Activated naive CD8-positive, alpha-beta T cell (primary cell): Measurements from ENCODE around the gene NCKAP5.

Experiments
- H3K27ac Mint-ChIP-seq: one replicate; pipeline ENCODE4 v1.8.0; 2021; ENCODE audit warnings: mixed read lengths
- H3K27me3 Mint-ChIP-seq: one replicate; pipeline ENCODE4 v1.8.0; 2021; ENCODE audit warnings: mixed read lengths
- H3K36me3 Mint-ChIP-seq: one replicate; pipeline ENCODE4 v1.8.0; 2021; ENCODE audit warnings: mixed read lengths
- H3K4me1 Mint-ChIP-seq: one replicate; pipeline ENCODE4 v1.8.0; 2021; ENCODE audit warnings: low read depth, mixed read lengths
- H3K4me3 Mint-ChIP-seq: one replicate; pipeline ENCODE4 v1.8.0; 2021; ENCODE audit warnings: mild to moderate bottlenecking, mixed read lengths
- H3K9me3 Mint-ChIP-seq: one replicate; pipeline ENCODE4 v1.8.0; 2021; ENCODE audit warnings: low read depth, mixed read lengths

NCKAP5 gene

DNA sequence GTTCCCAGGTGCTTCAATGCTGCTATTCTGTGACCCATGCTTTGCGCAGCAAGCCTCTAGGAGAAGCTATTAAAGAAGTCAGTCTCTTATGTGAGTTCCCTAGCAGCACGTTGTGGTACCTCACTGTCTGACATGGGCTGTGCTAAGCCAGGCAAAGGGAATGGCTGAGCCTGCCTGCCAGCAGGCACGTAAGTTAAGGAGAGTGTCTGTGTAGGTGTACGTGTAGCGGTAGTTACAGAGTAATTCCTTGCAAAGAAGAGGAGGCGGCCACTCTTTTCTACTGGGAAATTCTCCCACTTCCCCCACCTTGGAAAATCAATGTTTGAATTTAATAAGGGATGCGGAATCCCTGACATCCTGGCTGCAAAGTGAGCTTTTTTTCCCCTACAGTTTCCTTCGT, 774.7 kb downstream of the NCKAP5 start:
- no peaks in the 10 kb centered on the region for H3K36me3 Mint-ChIP-seq
- no peaks in the 10 kb centered on the region for H3K9me3 Mint-ChIP-seq
- no peaks in the 10 kb centered on the region for H3K27me3 Mint-ChIP-seq
- H3K4me3 Mint-ChIP-seq = no peak overlapping the region
- no peak overlapping the region for H3K27ac Mint-ChIP-seq
- H3K4me1 Mint-ChIP-seq = no peaks in the 10 kb centered on the region

DNA sequence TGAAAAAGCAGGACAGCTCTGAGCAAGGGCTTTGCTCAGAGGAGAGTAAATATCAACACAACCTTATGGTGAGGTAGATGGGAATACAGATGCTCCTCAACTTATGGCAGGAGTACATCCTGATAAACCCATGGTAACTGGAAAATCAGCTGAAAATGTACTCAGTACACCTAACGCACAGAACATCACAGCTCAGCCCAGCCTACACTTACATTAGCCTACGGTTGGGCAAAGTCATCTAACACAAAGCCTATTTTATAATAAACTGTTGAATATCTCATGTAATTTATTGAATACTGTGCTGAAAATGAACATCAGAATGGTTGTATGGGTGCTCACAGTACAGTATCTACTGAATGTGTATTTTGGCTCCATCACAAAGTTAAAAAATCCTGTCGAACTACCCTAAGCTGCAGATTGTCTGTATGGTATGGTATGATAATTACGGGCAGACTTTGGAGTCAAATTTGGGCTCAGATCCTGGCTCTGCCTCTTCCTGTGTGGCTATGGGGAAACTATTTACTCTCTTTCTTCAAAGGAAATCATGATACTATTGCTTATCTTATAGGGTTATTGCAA, 778.0 kb downstream of the NCKAP5 start:
- no peaks in the 10 kb centered on the region for H3K9me3 Mint-ChIP-seq
- no peak overlapping the region for H3K4me3 Mint-ChIP-seq
- H3K36me3 Mint-ChIP-seq = no peaks in the 10 kb centered on the region
- no peak overlapping the region for H3K27ac Mint-ChIP-seq
- H3K4me1 Mint-ChIP-seq = no peaks in the 10 kb centered on the region
- H3K27me3 Mint-ChIP-seq = no peaks in the 10 kb centered on the region

DNA sequence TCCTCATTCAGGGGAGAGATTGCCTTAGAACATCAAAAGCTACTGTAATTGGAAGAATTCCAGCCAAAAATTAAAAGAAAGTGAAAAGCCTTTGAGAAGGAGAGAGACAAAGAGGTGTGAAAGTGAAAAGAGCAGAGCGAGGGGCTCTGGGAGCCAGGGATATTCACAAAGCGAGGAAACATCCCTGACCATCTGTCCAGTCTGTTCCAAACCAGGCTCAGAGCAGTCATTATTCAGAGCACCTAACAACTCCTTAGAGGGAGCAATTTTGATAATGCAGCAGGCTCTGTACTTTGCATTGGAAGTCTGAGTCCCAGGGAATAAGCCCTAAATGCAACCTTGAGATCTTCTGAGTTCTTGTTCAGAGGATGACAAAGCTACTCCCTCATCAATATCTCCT, 779.2 kb downstream of the NCKAP5 start:
- H3K4me1 Mint-ChIP-seq = no peaks in the 10 kb centered on the region
- no peaks in the 10 kb centered on the region for H3K36me3 Mint-ChIP-seq
- no peaks in the 10 kb centered on the region for H3K27me3 Mint-ChIP-seq
- no peak overlapping the region for H3K27ac Mint-ChIP-seq
- no peak overlapping the region for H3K4me3 Mint-ChIP-seq
- H3K9me3 Mint-ChIP-seq = no peaks in the 10 kb centered on the region

DNA sequence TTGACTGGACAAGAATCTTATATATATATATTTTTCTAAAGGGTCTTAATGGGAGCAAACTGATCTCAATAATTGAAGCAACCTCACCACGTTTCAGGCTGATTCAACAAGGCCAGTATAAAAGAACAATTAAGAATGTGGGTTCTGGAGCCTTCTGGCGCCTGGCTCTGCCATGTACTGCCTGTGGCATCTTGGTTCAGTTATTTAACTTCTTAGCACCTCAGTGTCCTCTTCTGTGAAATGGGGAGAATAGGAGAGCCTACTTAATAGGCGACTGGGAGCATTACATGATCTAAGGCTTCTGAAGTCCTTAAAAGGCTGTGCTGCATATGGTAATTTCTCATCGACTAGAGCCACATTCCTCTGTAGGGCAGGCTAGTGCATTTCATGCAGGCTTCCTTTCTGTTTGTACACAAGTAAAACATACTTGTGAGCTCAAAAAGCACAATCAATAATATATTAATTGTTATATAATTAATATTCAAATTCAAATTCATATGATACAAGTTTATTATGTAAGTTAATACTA, 779.9 kb downstream of the NCKAP5 start:
- H3K4me3 Mint-ChIP-seq = no peak overlapping the region
- no peaks in the 10 kb centered on the region for H3K9me3 Mint-ChIP-seq
- H3K27ac Mint-ChIP-seq = no peak overlapping the region
- H3K4me1 Mint-ChIP-seq = no peaks in the 10 kb centered on the region
- H3K36me3 Mint-ChIP-seq = no peaks in the 10 kb centered on the region
- H3K27me3 Mint-ChIP-seq = no peaks in the 10 kb centered on the region

DNA sequence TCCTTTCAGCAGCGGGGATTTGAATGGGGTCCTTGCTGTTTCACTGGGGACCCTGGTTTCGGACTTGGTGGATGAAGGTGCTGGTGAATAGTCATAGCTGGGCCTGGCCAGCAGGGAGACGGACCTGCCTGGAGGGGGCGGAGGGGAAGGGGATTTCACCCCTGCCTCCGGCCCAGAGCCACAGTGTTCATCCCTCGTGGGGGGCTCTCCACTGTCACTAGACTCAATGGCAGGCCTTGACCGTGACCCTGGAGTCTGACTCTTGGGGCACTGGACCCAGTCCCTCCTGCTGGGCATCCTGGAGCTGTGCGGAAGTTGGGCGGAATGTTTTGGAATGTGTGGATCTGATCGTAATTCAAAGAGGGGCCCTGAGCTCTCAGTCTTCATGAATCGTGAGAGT, 784.4 kb downstream of the NCKAP5 start:
- H3K4me1 Mint-ChIP-seq = no peaks in the 10 kb centered on the region
- H3K27me3 Mint-ChIP-seq = no peaks in the 10 kb centered on the region
- no peak overlapping the region for H3K4me3 Mint-ChIP-seq
- H3K27ac Mint-ChIP-seq = no peak overlapping the region
- no peaks in the 10 kb centered on the region for H3K9me3 Mint-ChIP-seq
- no peaks in the 10 kb centered on the region for H3K36me3 Mint-ChIP-seq

DNA sequence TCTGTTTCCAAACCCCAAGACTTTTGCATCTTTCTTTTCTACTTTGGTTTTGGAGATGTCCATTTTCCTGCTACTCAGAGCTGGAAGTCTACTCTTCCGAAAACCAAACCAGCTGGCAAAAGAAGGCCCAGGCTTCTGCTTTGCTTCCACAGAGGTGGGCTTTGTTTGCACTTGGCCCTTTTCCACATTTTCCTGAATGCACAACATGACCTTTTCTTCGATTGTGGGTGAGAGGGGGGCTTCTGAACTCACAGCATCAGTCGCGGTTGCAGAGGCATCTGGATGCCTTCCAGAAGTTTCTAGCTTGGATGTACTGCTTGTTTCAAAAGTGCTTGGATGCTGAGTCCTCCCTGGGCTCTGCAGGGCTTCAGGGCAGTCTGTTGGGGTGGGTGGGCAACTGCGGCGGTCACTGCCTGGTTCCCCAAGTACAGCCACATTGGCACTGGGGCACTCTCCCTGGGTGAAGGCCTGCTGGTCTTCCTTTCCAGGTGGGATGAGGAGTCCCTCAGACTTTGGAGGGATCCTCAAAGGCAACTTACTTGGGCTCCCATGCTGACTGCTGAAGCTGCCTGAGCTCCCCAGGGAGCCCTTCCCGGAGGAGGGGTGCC, 786.0 kb downstream of the NCKAP5 start:
- H3K4me3 Mint-ChIP-seq = no peak overlapping the region
- no peaks in the 10 kb centered on the region for H3K36me3 Mint-ChIP-seq
- no peaks in the 10 kb centered on the region for H3K4me1 Mint-ChIP-seq
- no peak overlapping the region for H3K27ac Mint-ChIP-seq
- H3K9me3 Mint-ChIP-seq = no peaks in the 10 kb centered on the region
- H3K27me3 Mint-ChIP-seq = no peaks in the 10 kb centered on the region

DNA sequence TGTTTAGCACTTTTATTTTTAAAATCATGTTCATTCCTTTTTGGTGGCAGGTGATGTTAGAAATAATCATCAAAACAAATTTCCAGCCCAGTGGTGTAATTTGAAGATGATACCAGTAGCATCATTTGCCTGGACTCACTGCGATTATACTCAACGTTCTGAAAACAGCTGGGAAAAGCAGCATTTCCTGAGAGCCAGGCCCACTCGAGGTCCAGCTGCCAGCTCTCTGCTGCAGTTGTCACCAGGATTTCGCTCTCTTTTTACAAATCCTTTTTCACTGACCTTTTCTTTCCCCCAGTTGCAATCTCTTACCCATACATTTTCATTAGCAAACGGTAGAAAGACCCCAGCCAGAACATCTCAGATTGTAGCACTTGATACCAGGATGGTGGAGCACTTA, 787.6 kb downstream of the NCKAP5 start:
- Mint-ChIP-seq H3K4me3 (no peak overlapping the region), H3K4me1 (no peaks in the 10 kb centered on the region), H3K36me3 (no peaks in the 10 kb centered on the region), H3K9me3 (no peaks in the 10 kb centered on the region), H3K27ac (no peak overlapping the region), H3K27me3 (no peaks in the 10 kb centered on the region)

DNA sequence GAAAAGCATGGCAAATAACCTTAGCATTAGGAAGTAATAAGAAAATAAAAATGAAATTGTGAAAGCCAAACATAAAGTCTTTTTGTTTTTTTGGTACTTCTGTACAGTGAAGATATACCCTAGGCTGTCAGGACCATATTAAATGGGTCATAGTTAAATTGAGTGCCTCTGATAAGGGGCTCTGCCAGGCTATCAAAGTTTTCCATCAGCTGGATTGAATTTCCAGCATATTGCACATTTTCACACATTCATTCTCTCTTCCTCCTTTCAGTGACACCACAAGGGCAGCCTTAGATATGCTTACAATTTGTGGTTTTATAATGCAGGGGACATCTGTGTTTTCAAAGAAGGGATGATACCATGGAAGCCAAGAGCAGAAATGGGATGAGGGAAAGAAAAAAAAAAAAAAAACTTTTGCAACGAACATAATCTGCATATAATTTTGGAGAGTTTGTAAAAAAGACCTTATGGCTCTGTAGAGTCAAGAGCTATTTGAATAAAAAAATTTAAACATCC, 789.0 kb downstream of the NCKAP5 start:
- Mint-ChIP-seq H3K36me3 (no peaks in the 10 kb centered on the region), H3K4me1 (no peaks in the 10 kb centered on the region), H3K27me3 (no peaks in the 10 kb centered on the region), H3K27ac (no peak overlapping the region), H3K9me3 (no peaks in the 10 kb centered on the region), H3K4me3 (no peak overlapping the region)

DNA sequence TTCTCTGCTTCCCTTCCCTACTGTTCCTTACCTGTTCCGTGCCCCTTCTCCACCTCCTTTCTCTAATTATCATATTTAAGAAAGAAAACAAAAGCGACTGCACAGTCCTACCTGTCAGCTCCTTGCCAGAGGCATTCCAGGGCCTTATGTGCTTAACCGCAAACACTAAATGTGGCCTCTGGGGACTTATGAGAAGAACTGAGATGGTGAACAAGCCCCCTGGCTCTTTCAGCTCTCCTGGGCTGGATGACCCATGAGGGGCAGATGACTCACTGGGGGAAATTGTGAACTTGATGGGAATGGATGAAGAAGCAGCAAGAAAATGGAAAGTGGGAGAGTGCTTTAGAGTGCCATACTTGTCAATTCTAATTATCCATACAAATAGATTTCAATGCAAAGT, 792.0 kb downstream of the NCKAP5 start:
- Mint-ChIP-seq H3K4me1 (no peaks in the 10 kb centered on the region), H3K36me3 (no peaks in the 10 kb centered on the region), H3K4me3 (no peak overlapping the region), H3K27me3 (no peaks in the 10 kb centered on the region), H3K27ac (no peak overlapping the region), H3K9me3 (no peaks in the 10 kb centered on the region)

DNA sequence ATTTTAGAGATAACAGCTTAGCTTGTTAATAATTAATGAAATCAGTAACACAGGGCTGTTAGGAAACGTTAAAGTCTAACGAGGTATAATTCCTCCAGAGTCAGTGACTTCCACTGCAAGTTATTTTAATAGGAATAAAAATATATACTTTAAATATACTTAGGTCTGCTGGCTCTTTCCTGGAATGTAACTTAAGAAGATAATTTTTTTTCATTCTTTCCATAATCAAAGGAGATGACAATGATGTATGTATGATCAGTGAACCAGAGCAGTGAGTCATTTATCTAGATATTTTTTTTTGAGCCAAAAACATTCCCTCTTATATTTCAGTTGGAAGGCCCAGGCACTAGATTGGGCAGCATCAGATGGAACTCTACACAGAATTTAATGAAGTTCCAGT, 794.1 kb downstream of the NCKAP5 start:
- no peak overlapping the region for H3K27ac Mint-ChIP-seq

DNA sequence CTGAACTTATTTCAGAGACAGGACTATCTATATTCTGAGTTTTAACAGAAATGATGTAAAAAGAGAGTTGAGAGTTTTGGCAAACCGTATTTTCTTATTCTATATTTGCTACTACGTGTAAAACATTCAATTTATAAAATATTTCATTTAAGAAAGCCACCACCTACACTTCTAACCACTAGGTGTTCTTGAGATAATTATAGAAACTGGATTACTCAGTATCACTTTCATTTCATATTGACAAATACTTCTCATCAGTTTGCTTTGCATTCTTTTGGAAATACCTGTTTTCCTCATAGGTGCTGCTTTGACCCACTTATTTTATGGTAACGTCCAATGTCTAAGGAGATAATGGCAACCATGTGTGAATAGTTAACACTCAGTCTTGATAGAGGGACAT, 794.9 kb downstream of the NCKAP5 start:
- H3K27me3 Mint-ChIP-seq = no peaks in the 10 kb centered on the region
- H3K9me3 Mint-ChIP-seq = peaks cover under 1% of the 10 kb centered on the region
- H3K27ac Mint-ChIP-seq = no peak overlapping the region
- no peaks in the 10 kb centered on the region for H3K4me1 Mint-ChIP-seq
- H3K36me3 Mint-ChIP-seq = no peaks in the 10 kb centered on the region
- no peak overlapping the region for H3K4me3 Mint-ChIP-seq

More for the DNA sequence above, 794.1 kb downstream of the NCKAP5 start:
- Mint-ChIP-seq H3K36me3 (no peaks in the 10 kb centered on the region), H3K27me3 (no peaks in the 10 kb centered on the region), H3K4me1 (no peaks in the 10 kb centered on the region), H3K4me3 (no peak overlapping the region), H3K9me3 (no peaks in the 10 kb centered on the region)

DNA sequence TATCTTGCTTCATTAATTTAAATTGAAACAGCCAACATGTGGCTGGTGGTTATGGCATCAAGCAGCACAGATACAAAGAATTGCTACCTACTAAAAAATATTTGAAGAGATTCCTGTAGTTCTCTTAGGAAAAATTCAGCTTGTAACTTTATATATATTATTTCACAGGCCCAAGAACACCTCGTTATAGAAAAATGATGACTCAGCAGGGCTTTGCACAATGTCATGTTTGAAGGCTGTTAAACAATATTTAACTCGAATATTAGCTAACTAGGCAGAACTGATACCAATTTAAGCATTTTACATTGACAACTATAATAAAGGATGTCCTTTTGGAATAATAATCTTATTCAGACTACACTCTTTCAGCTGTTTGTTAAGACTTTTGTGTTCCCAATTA, 795.9 kb downstream of the NCKAP5 start:
- Mint-ChIP-seq H3K36me3 (no peaks in the 10 kb centered on the region), H3K27ac (no peak overlapping the region), H3K27me3 (no peaks in the 10 kb centered on the region), H3K4me1 (no peaks in the 10 kb centered on the region), H3K9me3 (peaks cover 3% of the 10 kb centered on the region), H3K4me3 (no peak overlapping the region)

DNA sequence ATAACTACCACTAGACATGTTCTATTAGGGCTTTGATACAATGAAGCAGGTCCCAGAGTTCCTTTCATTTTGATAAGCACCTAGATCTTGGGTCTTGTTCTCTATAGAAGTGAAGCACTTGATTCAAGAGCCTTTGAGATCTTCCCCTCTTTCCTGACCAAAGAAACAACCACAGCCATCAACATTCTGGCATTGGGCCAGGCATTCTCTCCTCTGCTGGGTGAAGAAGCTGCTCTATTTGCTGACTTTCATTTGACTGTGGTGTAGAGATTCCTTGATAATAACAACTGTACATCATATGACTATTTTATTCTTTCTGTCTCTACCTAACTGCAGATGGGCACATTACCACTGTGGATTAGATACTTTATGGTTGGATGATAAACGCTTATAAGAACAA, 801.7 kb downstream of the NCKAP5 start:
- H3K4me3 Mint-ChIP-seq = no peak overlapping the region
- no peak overlapping the region for H3K27ac Mint-ChIP-seq
- H3K27me3 Mint-ChIP-seq = no peaks in the 10 kb centered on the region
- peaks cover 3% of the 10 kb centered on the region for H3K9me3 Mint-ChIP-seq
- no peaks in the 10 kb centered on the region for H3K4me1 Mint-ChIP-seq
- H3K36me3 Mint-ChIP-seq = no peaks in the 10 kb centered on the region

DNA sequence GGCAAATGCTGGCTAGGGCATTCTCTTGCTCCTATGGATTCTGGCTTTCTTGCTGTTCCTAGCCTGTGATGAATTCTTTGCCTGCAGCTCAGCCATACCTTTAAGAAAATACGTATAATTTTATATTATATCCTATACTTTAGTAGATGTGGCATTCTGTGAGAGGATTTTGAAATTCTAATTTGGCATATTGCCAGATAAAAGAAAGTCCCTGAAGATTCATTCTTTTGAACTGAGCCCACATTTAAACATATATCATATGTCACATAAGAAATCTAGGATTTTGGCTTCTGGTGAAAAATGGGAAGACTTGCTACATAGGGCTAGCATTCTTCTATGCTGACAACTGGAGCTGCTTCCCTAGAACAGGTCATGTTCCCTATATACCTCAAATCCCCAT, 806.8 kb downstream of the NCKAP5 start:
- no peak overlapping the region for H3K27ac Mint-ChIP-seq
- no peaks in the 10 kb centered on the region for H3K4me1 Mint-ChIP-seq
- no peaks in the 10 kb centered on the region for H3K36me3 Mint-ChIP-seq
- H3K27me3 Mint-ChIP-seq = no peaks in the 10 kb centered on the region
- H3K4me3 Mint-ChIP-seq = no peak overlapping the region
- peaks cover 4% of the 10 kb centered on the region for H3K9me3 Mint-ChIP-seq

DNA sequence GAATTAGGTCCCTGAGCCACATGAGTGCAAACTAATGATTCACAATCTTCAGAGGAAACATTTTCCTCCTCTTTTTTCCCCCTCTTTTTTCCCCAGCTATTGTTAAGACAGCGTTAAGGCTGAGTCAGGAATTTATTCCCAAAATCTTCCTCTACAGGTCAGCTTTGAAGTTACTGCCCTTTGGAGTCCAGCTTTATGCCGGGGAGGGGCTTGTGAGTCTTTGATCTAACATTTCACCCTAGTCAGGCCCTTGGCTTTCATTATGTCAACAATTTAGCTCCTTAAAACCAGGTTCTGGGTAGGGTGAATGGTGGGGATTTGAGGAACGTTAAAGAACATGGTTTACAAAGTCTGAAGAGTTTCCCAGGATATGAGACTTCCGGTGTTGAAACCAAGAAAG, 807.3 kb downstream of the NCKAP5 start:
- Mint-ChIP-seq H3K4me3 (no peak overlapping the region), H3K9me3 (peaks cover 4% of the 10 kb centered on the region), H3K27me3 (no peaks in the 10 kb centered on the region)

DNA sequence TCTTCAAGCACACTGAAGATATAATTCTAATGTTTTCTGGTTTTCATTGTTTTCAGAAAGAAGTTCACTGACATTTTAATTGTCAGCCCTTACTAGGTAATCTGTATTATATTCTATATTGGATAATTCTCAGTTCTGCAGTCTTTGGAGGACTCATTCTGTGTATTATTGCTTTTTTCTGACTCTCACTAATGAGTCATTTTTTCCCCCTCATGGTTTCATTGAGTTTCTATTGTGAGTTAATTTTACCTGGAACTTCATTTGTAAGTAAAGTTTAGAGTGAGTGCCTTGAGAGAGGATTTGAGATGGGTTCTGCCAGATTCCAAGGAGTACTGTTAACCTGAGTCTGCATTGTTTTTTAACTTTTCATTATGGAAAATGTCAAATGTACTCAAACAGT, 807.9 kb downstream of the NCKAP5 start:
- no peak overlapping the region for H3K4me3 Mint-ChIP-seq
- no peaks in the 10 kb centered on the region for H3K27me3 Mint-ChIP-seq
- no peaks in the 10 kb centered on the region for H3K36me3 Mint-ChIP-seq
- H3K4me1 Mint-ChIP-seq = no peaks in the 10 kb centered on the region
- peaks cover 4% of the 10 kb centered on the region for H3K9me3 Mint-ChIP-seq
- no peak overlapping the region for H3K27ac Mint-ChIP-seq

More for the DNA sequence above, 807.3 kb downstream of the NCKAP5 start:
- H3K4me1 Mint-ChIP-seq = no peaks in the 10 kb centered on the region
- no peak overlapping the region for H3K27ac Mint-ChIP-seq
- H3K36me3 Mint-ChIP-seq = no peaks in the 10 kb centered on the region
